HG03354 (cell line): ENCODE measurements around the gene ITGA6.

Source experiments
- ATAC-seq: cut with Tn5 transposase; IDR thresholded peaks from one replicate; pipeline ENCODE4 v1.9.1; 2021; ENCODE audit warnings: mild to moderate bottlenecking; ENCODE audit not compliant: unreplicated experiment, poor library complexity, severe bottlenecking

Gene ITGA6

DNA sequence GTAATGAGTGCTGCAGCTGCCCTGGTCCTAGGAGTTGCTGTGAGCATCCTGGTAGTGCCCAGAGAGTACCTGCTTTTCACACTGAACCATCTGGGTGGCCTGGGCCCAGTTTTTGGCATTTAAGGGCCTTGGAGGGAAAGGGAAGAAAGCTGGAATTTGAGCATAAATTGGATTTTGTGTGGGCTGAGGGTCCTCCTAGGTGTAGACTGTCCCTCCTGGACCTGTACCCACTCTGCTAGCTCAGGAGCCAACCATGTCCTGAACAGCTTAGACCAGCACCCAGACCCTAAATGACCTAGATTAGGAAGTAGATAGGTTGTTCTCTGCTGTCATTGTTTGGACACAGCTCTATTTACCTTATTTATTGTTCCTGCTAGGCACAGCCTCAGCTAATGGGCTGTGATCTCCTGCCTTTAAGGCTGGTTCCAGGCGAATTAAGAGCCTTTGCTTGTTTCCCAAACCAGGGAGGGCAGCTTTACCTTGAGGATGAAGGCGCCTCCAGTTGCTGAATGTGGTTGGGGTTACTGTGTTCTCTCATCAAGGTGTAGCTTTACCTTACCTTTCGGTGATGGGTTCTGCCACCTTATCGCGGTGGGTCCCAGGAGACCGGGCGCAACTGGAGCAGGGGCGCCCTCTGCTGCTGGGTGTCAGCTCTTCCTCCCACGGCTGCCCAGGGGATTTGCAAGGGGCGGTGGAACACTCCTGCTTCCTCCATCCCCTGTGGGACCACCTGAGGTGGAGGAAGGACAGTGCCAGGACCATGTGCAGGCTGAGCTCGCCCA lies 34.4 kb downstream of the ITGA6 start:
- no peak for ATAC-seq

DNA sequence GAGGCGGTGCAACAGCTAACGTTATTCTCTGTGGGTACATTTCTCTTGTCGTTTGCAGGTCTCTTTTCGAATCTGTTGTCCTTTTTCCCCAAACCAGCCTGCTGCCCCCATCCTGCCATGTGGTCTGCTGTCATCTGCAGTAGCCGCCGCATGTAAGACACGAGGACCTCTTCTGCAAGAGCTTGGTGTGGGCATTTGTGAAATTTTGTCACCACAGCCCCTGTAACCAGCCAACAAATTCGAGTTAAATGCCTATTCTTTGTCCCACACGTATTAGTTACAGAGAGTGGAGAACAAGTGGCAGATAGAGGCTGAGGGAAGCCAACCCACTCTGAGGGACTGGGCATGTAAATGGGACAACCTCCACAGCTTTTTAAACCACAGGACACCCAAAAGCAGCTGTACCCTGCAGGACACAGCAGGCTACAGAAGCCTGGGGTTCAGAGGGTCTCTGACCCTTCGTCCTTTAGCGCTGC lies 35.0 kb downstream of the ITGA6 start:
- no peak for ATAC-seq

DNA sequence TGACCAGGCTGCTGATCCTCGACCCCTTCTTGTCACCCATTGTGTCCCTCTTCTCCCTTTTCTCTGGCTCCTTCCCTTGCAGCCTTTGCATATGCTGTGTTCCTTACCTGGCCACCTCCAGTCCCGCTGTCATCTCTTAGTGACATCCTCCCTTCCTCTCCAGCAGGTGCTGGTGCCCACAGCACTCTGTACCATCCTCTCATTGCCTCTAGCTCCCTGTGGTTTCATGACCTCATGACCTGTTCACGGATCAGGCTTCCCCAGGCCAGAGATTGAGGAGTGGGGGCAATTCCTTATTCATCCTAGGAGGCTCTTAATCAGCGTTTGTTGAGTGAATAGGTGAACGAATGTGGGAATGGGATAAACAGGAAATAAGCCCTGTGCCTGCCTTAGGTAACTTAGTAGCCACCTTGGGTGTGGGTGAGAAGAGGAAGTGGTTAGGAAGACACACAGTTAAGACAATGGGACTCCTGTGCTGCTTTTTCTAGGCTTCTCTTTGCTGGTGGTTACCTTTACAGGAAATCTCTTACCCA lies 35.5 kb downstream of the ITGA6 start:
- ATAC-seq, result peak; percentile 61

DNA sequence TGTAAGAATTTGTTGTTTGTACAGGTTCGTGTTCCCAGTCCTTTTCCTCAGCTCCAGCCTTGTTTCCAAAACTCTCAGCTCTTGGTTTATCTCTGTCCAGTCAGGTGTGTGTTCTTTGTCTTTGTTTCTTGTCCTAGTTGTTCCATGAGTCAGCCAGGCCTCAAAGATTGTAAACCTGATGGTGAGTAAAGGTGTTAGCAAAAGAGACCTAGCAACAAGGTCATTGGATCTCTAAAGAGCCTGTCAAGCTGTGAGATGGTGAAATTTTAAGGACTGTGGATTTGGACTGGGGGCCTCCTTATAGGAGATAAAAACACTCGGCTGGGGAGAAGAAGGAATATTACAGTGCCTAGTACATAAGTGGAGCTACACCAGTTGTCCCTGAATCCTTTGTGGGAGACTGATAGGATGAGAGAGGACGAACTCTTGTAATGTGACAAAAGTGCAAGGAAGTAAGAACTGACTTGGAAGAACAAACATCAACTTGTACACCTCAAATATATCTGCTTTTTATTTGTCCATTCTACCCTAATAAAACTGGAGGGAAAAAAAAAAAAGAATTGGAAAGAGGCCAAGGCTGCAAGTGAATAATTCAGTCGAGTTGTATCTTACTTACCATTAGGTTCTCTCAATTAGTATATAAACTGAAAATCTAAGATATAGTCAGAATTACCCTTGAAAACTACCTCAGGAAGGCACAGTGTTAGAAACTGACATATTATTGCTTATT lies 37.2 kb downstream of the ITGA6 start:
- no peak for ATAC-seq

DNA sequence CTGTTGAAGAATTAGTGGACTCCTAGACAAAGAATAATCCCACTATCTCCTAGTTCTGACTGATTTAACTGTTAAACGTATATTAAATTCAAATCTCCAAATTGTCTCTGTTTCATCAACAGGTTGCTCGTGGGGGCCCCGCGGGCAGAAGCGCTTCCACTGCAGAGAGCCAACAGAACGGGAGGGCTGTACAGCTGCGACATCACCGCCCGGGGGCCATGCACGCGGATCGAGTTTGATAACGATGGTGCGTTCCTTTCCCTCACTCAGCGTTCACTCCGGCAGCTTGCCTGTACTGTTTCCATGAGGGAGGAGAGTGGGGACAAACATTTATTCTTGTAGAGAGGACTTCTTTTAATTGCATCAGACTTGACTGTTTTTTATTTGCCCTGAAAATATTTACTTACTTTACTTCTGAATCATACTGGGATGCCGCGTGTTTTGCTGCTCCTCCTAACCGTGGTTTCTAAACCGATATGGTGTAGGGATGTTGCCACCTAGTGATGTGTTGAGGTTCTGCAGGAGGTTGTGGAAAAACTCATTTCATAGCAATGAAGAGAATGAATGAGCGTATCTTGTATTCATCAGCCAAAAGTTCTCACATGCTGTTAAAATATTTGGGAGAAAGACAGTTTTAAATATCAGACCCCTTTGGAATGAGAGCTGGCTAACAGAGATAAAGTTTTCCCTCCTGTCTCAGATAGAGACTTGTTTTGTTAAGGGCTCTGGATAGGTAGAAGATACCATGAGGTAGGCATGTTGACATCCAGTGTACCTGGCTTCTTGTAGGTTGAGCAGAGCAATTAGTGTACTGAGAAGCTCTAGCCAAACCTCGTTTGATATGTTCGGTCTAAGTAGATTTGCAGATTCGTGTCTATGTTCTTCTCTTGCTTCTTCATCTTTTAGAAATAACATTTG lies 38.3 kb downstream of the ITGA6 start:
- peak; percentile 65 for ATAC-seq

DNA sequence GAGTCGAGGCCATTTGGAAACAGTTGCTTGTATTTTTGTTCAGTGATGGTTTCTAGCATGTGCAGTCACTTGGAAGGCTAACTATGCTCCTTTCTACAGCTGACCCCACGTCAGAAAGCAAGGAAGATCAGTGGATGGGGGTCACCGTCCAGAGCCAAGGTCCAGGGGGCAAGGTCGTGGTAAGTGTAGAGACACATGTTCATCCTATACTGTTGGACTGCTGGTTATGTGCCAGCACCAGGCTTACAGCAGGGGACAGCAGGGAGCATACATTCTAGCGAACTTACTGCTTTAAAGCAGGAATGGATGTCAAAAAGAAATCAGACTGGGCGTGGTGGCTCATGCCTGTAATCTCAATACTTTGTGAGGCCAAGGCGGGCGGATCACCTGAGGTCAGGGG lies 40.0 kb downstream of the ITGA6 start:
- no peak for ATAC-seq

DNA sequence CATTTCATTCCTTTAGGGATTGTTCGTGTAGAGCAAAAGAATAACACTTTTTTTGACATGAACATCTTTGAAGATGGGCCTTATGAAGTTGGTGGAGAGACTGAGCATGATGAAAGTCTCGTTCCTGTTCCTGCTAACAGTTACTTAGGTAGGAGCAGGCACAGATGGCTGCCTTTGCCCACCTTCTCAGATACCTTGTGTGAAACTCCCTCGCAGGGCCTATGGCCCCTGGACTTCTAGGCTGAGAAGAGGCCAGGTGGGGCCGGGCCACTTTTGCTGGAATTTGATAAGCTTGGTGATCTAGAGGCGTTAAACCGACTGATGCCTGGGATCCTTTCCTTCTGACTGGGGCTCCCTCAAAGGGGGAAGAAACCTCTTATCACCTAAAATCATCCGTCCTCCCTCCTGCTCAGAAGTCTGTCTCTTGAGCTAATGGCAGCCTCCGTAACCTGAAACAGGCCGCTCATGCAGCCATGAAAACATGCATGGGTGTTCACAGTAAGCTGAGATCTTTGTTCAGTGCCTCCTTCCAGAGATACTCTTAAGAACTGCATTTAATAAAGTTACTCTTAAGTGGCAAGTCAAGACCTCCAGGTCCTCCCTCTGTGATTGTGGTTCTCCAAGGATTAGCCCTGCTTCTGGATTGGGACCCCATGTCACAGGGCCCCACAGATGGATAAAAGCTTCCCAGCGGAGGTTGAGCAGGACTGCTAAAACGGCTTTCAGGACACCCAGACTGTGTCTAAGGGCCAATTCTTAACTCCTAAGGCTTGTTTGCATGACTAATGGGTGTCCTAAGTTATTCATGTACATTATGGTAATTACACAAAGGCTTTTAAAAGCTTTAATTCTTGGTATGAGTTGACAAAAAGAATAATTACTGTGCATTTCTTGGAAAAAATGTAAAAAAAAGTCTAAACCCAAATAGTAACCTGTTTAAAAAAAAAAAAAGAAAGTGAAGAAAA lies 43.9 kb downstream of the ITGA6 start:
- no peak for ATAC-seq

DNA sequence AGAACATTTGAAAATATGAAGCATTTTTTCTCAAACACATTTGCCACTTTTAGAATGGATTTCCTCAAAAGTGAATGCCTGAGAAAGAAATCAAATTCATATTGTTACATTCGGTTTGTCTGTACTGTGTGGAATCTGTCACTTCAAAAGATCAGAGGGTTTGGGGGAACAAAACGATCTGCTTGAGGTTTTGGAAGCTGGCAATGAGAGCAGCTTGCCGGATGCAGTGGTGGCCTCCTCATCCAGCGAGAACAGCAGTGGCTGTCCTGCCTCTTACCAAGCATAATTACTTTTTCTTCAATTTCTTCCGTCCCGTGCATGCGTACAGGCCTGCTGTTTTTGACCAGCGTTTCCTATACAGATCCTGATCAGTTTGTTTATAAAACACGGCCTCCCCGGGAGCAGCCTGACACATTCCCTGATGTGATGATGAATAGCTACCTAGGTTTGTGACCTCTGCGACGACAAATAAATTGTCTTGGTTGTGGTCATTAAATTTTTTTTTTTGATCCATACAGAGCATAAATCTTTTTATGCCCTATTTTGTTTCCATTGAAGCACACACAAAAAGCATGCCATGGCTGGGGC lies 45.2 kb downstream of the ITGA6 start:
- no peak for ATAC-seq

DNA sequence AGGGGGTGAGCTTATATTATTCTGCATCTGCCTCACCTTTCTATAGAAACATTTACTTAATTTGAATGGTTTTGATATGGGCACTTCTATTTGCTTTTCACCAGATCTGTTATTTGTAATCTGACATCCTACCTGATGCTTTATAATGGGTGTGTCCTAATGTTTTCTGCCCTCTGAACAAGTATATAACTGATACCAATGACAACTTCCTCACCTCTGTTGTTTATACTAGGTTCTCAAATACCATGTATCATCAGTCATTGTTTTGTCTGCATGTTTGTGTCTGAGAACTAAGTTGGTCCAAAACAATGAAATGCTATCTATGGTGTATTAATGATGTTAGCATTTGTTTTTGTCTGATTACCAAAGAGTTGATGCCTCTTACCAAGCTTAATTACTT lies 45.8 kb downstream of the ITGA6 start:
- no peak for ATAC-seq

DNA sequence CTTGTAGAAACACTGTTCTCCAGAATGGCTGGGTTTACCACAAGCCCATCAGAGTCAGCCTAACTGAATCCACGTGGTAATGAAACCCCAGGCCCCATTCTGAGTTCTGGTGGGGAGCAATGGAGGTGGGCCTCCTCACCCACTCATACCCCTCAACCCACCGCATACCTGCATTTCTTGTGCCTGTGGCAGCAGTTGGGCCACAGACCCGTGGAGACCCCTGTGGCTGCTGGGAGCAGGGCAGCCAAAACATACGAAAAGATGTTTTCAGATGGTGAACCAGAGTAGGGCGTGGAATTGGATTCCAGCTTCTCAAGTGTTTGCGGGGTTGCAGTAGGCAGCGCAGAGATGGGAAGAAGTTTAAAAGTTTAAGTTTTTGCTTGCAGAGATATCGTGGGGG lies 51.0 kb downstream of the ITGA6 start:
- ATAC-seq, result no peak

DNA sequence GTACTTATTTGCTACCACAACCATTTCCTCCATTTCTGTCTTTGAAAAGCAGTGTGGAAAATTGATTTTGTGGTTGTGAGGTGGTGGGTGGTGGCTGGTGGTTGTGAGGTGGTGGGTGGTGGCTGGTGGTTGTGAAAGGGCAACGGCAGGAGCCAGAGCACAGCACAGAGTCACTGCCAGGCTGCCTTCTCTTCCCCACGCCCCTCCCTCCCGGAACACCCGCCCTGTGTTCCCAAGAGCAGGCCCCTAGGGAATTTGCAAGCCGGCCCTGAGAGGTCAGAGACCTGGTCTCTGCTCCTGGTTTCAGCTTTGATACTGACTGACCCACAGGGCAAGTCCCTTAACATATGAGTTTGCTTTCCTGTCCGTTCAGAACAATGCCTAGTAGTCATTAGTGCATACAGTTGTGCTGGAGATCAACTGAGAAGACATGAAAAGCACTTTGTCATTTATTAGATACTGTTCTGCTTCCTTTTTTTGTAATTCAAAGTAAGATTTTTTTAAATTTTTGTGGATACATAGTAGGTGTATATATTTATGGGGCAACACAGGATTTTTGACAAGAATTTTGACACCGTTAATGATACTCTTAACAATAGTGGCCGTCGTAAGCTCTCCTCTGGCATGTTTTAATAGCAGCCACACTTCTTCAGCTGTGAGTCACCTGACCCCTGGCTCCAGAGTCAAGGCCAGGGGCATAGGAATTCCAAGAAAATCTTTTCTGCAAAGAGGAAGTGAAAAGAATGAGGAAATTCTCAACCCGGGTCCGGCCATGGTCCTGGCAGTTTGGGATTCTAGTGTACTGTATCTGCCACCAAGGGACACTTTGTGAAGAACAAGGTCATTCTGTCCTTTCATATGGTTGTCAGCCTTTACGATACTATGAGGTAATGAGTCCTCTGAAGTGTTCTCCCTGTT lies 53.2 kb downstream of the ITGA6 start:
- no peak for ATAC-seq

DNA sequence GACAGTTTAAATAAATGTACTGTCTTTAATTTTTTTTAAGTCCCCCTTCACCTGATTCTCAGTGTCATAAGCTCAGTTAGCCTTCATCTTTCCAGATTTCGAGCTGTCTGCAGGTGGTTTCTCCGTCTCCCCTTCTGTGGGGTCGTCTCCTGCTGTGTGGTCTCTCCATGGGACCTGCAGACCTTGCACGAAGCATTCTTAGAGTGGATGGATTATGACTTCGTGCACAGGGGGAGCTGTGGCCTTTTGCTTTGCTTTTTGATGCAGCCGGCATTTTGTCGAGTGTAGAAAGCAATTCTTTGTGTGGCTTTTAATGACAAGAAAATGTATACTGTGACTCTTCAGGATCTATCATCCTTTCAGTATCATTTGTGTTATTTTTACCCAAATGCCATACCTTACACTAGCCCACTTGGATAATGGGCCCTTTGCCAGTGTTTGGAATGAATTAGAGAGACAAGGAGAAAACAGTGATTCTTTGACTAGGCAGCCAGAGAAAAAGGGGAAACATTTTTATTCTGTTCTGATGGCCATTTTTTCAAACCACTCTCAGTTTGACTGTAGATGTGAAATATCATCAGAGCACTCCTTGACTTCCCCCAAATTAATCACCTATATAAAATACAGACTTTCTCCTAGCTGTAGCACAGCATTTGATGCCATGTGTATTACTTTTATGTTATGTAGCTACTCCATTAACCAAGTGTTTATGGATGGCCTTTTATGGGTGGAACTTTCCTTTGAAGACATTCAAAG lies 54.3 kb downstream of the ITGA6 start:
- ATAC-seq, result no peak

DNA sequence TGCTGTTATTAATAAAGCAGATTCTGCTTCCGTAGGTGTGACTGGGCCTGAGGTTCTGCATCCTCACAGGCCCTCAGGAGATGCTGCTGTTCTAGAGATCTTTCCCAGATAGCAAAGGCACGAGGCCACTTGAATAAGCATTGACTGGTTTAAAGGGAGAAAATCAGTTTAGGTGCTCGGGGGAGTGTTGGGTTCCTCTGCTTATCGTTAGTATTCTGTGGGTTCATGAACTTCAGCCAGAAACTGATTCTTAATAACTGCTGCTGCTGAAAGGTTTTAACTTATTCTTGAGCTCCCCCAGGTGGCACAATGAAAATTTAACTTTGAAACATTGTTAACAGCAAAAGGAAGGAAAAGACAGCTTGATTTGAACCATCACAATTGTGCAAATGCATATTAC lies 56.9 kb downstream of the ITGA6 start:
- ATAC-seq, result no peak

DNA sequence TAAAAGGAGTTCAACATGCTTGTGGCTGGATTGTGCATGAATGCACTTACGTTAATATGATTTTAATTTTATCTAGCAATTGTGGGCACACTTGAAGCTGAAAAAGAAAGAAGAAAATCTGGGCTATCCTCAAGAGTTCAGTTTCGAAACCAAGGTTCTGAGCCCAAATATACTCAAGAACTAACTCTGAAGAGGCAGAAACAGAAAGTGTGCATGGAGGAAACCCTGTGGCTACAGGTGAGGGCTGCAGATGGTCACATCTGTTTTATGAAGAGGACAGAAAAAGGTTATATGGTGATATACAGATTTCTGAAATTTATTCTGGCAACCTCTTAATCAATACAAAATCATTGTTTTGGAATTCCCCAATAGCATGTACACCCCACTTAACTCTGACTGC lies 57.3 kb downstream of the ITGA6 start:
- no peak for ATAC-seq

DNA sequence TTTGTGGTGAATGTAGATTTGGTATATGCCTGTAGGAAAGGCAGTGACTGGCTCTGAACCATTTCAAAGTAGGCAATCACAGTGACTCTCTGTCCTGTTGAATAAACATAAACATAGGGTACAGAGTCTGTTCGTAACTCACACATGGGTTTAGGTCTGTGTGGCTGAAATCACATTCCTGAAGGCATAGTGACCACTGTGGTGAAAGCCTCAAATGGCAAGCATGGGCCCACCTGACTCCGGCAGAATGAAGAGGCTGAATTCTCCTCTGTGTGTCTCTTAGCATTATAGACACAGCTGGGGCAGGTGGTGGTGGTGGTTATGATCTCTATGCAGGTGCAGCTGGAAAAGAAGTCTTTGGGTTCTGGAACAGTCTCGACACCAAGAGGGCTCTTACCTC lies 61.2 kb downstream of the ITGA6 start:
- no peak for ATAC-seq

DNA sequence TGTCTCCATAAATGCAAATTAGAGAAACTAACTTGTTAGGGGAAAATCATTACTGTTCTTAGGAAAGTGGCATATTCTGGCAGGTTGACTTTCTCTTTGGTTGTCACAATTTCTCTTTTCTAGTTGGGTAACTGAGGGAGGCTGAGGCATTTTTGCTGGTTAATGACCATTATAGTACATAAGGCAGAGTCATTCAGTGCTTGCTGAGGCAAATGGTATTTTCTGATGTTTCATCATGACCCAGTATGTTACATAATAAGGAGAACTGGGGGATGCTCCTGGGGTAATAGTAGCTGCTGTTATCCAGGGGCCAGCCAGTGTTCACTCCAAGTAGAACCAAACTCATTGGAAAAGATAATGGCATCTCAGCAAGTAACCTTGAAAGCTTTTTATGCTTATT lies 62.3 kb downstream of the ITGA6 start:
- ATAC-seq, result no peak

DNA sequence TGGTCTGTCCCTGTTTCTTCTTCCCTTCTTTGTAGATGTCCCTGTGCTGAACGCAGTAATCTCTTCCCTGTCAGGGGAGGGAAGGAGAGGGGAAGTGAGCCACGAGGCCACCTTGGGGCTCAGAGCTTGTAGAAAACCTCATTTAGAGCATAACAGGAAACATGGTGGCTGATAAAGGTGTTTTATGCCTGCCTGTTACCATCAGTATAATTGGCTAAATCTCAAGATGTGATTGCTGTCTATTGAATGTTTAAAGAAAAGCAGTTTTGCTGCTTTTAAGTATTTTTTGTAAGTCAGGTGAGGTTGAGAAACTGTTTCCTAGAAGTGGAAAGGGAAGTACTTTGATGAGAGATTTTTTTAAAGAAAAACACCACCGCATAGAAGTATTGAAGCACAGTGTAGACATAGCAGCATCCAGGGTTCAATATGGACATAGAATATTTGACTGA lies 68.8 kb downstream of the ITGA6 start:
- ATAC-seq, result no peak
